Activated CD4-positive, alpha-beta memory T cell treated with anti-CD3 and anti-CD28 coated beads for 36 hours (primary cell): Measurements from ENCODE around the gene EEFSEC. TPM values are rescaled to one million over a fixed set of nuclear protein-coding genes. Genes with fewer than 3 reads are reported as not detected.
A peak's percentile ranks its signal among the peaks of the same experiment; 100 is the strongest.

Source experiments
- CTCF ChIA-PET: fragments of 350-600 bp; sonication (Branson Sonifier 250); formaldehyde crosslinking; loops from one replicate; lab custom pipeline; 2021; ENCODE audit warnings: antibody characterized with exemption, inconsistent platforms; lab: Charles Lee
- POLR2A ChIA-PET: fragments of 350-600 bp; sonication (Branson Sonifier 250); formaldehyde crosslinking; loops from one replicate; lab custom pipeline; 2021; ENCODE audit warnings: antibody characterized with exemption; lab: Charles Lee
- DNase-seq: peaks from one replicate; pipeline ENCODE4 v3.0.0-alpha.2; 2020
- H3K27ac Mint-ChIP-seq: one replicate; pipeline ENCODE4 v1.8.0; 2021; ENCODE audit warnings: mixed read lengths
- H3K27me3 Mint-ChIP-seq: one replicate; pipeline ENCODE4 v1.8.0; 2021; ENCODE audit warnings: mixed read lengths
- H3K36me3 Mint-ChIP-seq: one replicate; pipeline ENCODE4 v1.8.0; 2021; ENCODE audit warnings: mixed read lengths
- H3K4me1 Mint-ChIP-seq: one replicate; pipeline ENCODE4 v1.8.0; 2021; ENCODE audit warnings: low read depth, mixed read lengths
- H3K4me3 Mint-ChIP-seq: one replicate; pipeline ENCODE4 v1.8.0; 2021; ENCODE audit warnings: mild to moderate bottlenecking, mixed read lengths
- H3K9me3 Mint-ChIP-seq: one replicate; pipeline ENCODE4 v1.8.0; 2021; ENCODE audit warnings: mixed read lengths
- intact Hi-C: fragments of 100-400 bp; cut with micrococcal nuclease; formaldehyde crosslinking; loops from one replicate; pipeline ENCODE4 v1.15.1; 2023
- total RNA-seq, 2 experiments: library from RNA; stranded (reverse); gene quantifications; one replicate each; pipeline ENCODE4 v1.2.3, GENCODE V29; 2021

The EEFSEC gene
- total RNA-seq, 2 experiments from 2014 or later, result 16.1 to 17.2 TPM

- no peaks in the 10 kb centered on the region for H3K27me3 Mint-ChIP-seq
- intact Hi-C loops, result no loop called here
- H3K27ac Mint-ChIP-seq, result no peak overlapping the region
- peaks cover 3% of the 10 kb centered on the region for H3K36me3 Mint-ChIP-seq
- H3K4me1 Mint-ChIP-seq, result peaks cover 20% of the 10 kb centered on the region
- POLR2A ChIA-PET, result no interaction called here
- CTCF ChIA-PET, result interaction anchor here (4.0 kb wide), 1 partner anchor 32 kb away, joined by 17 read pairs; no protein-coding TSS in a partner anchor
- no peak for DNase-seq
- H3K4me3 Mint-ChIP-seq, result no peak overlapping the region
- H3K9me3 Mint-ChIP-seq, result no peaks in the 10 kb centered on the region
These were observed 26.0 kb upstream of the EEFSEC start for GRCh38 chr3:128127236-128127635.

GRCh38 chr3:128128251-128128650, 25.0 kb upstream of the EEFSEC start:
- Mint-ChIP-seq H3K27me3 (no peaks in the 10 kb centered on the region), H3K4me3 (no peak overlapping the region), H3K4me1 (peaks cover 11% of the 10 kb centered on the region), H3K27ac (no peak overlapping the region), H3K9me3 (no peaks in the 10 kb centered on the region), H3K36me3 (peaks cover 3% of the 10 kb centered on the region)
- intact Hi-C loops, result no loop called here
- DNase-seq, result no peak
- ChIA-PET CTCF (interaction anchor here (1.1 to 4.0 kb wide), 2 partner anchors 18 to 33 kb away, joined by 3 to 17 read pairs; no protein-coding TSS in a partner anchor), POLR2A (interaction anchor here (0.6 kb wide), 1 partner anchor 52 kb away, joined by 3 read pairs; no protein-coding TSS in a partner anchor)

GRCh38 chr3:128131897-128132646, 21.2 kb upstream of the EEFSEC start:
- no peaks in the 10 kb centered on the region for H3K9me3 Mint-ChIP-seq
- ChIA-PET CTCF (interaction anchor here (1.6 to 3.6 kb wide), 7 partner anchors 9 to 64 kb away, joined by 4 to 97 read pairs (median 19); partner anchors contain the start of gene RUVBL1), POLR2A (interaction anchor here (1.9 kb wide), 1 partner anchor 8 kb away, joined by 9 read pairs; the partner anchor contains the start of gene RUVBL1)
- H3K36me3 Mint-ChIP-seq, result no peaks in the 10 kb centered on the region
- H3K27me3 Mint-ChIP-seq, result peaks cover 1% of the 10 kb centered on the region
- no peak for DNase-seq
- H3K27ac Mint-ChIP-seq, result no peak overlapping the region
- H3K4me1 Mint-ChIP-seq, result no peaks in the 10 kb centered on the region
- intact Hi-C loops, result loop anchor here (2.0 kb wide), 1 partner anchor 557 kb away; no protein-coding TSS in a partner anchor
- H3K4me3 Mint-ChIP-seq, result no peak overlapping the region

GRCh38 chr3:128133273-128133883, 19.9 kb upstream of the EEFSEC start:
- H3K27ac Mint-ChIP-seq, result no peak overlapping the region
- H3K27me3 Mint-ChIP-seq, result peaks cover 1% of the 10 kb centered on the region
- no peaks in the 10 kb centered on the region for H3K4me1 Mint-ChIP-seq
- intact Hi-C loops, result loop anchor here (1.0 to 2.0 kb wide), 2 partner anchors 38 to 559 kb away; no protein-coding TSS in a partner anchor
- H3K9me3 Mint-ChIP-seq, result no peaks in the 10 kb centered on the region
- POLR2A ChIA-PET, result interaction anchor here (0.7 to 1.9 kb wide), 2 partner anchors 10 to 20 kb away, joined by 3 to 9 read pairs; partner anchors contain the start of gene RUVBL1
- no peaks in the 10 kb centered on the region for H3K36me3 Mint-ChIP-seq
- peak; percentile 56 for DNase-seq
- CTCF ChIA-PET, result interaction anchor here (0.6 to 3.6 kb wide), 27 partner anchors 10 to 558 kb away, joined by 3 to 97 read pairs (median 4); partner anchors contain the start of genes ABTB1 and RUVBL1
- no peak overlapping the region for H3K4me3 Mint-ChIP-seq

- H3K36me3 Mint-ChIP-seq, result no peaks in the 10 kb centered on the region
- no peak for DNase-seq
- intact Hi-C loops, result no loop called here
- H3K27me3 Mint-ChIP-seq, result no peaks in the 10 kb centered on the region
- ChIA-PET POLR2A (interaction anchor here (0.7 kb wide), 1 partner anchor 66 kb away, joined by 3 read pairs; no protein-coding TSS in a partner anchor), CTCF (no interaction called here)
- no peaks in the 10 kb centered on the region for H3K4me1 Mint-ChIP-seq
- H3K27ac Mint-ChIP-seq, result no peak overlapping the region
- no peak overlapping the region for H3K4me3 Mint-ChIP-seq
- no peaks in the 10 kb centered on the region for H3K9me3 Mint-ChIP-seq
These were observed 9.8 kb upstream of the EEFSEC start for GRCh38 chr3:128143496-128143895.

- Mint-ChIP-seq H3K36me3 (no peaks in the 10 kb centered on the region), H3K4me3 (no peak overlapping the region), H3K27me3 (no peaks in the 10 kb centered on the region), H3K4me1 (no peaks in the 10 kb centered on the region), H3K27ac (no peak overlapping the region), H3K9me3 (no peaks in the 10 kb centered on the region)
- no peak for DNase-seq
- intact Hi-C loops, result no loop called here
- POLR2A ChIA-PET, result no interaction called here
- CTCF ChIA-PET, result interaction anchor here (1.7 kb wide), 1 partner anchor 11 kb away, joined by 13 read pairs; no protein-coding TSS in a partner anchor
These were observed 8.6 kb upstream of the EEFSEC start for GRCh38 chr3:128144512-128145187.

GRCh38 chr3:128145279-128145678, 8.0 kb upstream of the EEFSEC start:
- H3K27ac Mint-ChIP-seq, result no peak overlapping the region
- CTCF ChIA-PET, result interaction anchor here (1.7 kb wide), 1 partner anchor 12 kb away, joined by 13 read pairs; no protein-coding TSS in a partner anchor
- POLR2A ChIA-PET, result no interaction called here
- H3K4me3 Mint-ChIP-seq, result no peak overlapping the region
- intact Hi-C loops, result no loop called here
- no peaks in the 10 kb centered on the region for H3K27me3 Mint-ChIP-seq
- no peak for DNase-seq
- no peaks in the 10 kb centered on the region for H3K9me3 Mint-ChIP-seq
- H3K4me1 Mint-ChIP-seq, result no peaks in the 10 kb centered on the region
- H3K36me3 Mint-ChIP-seq, result no peaks in the 10 kb centered on the region

- Mint-ChIP-seq H3K4me1 (no peaks in the 10 kb centered on the region), H3K27ac (no peak overlapping the region), H3K36me3 (no peaks in the 10 kb centered on the region), H3K4me3 (no peak overlapping the region), H3K27me3 (no peaks in the 10 kb centered on the region), H3K9me3 (no peaks in the 10 kb centered on the region)
- no peak for DNase-seq
- CTCF ChIA-PET, result no interaction called here
- POLR2A ChIA-PET, result interaction anchor here (0.6 kb wide), 1 partner anchor 24 kb away, joined by 3 read pairs; no protein-coding TSS in a partner anchor
- intact Hi-C loops, result no loop called here
These were observed 7.1 kb upstream of the EEFSEC start for GRCh38 chr3:128146201-128146600.

GRCh38 chr3:128149650-128150049, 3.6 kb upstream of the EEFSEC start:
- no peak for DNase-seq
- Mint-ChIP-seq H3K27ac (no peak overlapping the region), H3K27me3 (no peaks in the 10 kb centered on the region), H3K9me3 (peaks cover 3% of the 10 kb centered on the region), H3K4me1 (peaks cover 7% of the 10 kb centered on the region), H3K4me3 (no peak overlapping the region), H3K36me3 (no peaks in the 10 kb centered on the region)
- CTCF ChIA-PET, result interaction anchor here (1.4 kb wide), 1 partner anchor 26 kb away, joined by 4 read pairs; the partner anchor contains the start of gene RUVBL1
- intact Hi-C loops, result loop anchor here (5.0 kb wide), 2 partner anchors 37 to 477 kb away; partner anchors contain the start of gene ABTB1
- POLR2A ChIA-PET, result no interaction called here

GRCh38 chr3:128151758-128152274, 1.5 kb upstream of the EEFSEC start:
- DNase-seq, result no peak
- CTCF ChIA-PET, result interaction anchor here (1.8 kb wide), 1 partner anchor 28 kb away, joined by 9 read pairs; the partner anchor contains the start of gene RUVBL1
- H3K27ac Mint-ChIP-seq, result no peak overlapping the region
- intact Hi-C loops, result loop anchor here (2.0 to 5.0 kb wide), 3 partner anchors 40 to 480 kb away; partner anchors contain the start of genes ABTB1 and SEC61A1
- POLR2A ChIA-PET, result interaction anchor here (2.8 kb wide), 1 partner anchor 29 kb away, joined by 32 read pairs; the partner anchor contains the start of gene RUVBL1
- peaks cover 5% of the 10 kb centered on the region for H3K36me3 Mint-ChIP-seq
- peaks cover 3% of the 10 kb centered on the region for H3K9me3 Mint-ChIP-seq
- no peaks in the 10 kb centered on the region for H3K27me3 Mint-ChIP-seq
- H3K4me3 Mint-ChIP-seq, result no peak overlapping the region
- H3K4me1 Mint-ChIP-seq, result peaks cover 18% of the 10 kb centered on the region
